GM21619 (cell line): Measurements from ENCODE around the gene INSIG1.

Experiments
- ATAC-seq: cut with Tn5 transposase; IDR thresholded peaks from one replicate; pipeline ENCODE4 v1.9.1; 2021; ENCODE audit not compliant: unreplicated experiment

INSIG1 gene

DNA sequence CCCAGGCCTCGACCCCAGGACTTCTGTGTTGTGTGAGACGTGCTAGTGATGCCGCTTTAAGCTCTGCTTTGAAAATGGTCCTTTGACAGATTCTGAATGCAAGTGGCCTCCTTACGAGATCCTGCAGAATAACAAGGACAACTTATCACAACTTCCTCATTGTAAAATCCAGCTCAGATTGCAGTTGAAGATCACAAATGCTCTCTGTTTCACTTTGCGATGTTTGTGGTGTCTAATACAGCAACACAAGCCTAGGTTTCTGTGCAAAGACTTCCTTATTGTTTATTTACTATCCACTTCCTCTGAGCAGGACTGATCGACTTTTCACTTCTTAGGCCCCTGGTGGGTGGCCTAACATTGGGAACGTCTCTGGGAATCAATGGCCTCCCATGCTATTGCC, 31.7 kb upstream of the INSIG1 start:
- no peak for ATAC-seq

DNA sequence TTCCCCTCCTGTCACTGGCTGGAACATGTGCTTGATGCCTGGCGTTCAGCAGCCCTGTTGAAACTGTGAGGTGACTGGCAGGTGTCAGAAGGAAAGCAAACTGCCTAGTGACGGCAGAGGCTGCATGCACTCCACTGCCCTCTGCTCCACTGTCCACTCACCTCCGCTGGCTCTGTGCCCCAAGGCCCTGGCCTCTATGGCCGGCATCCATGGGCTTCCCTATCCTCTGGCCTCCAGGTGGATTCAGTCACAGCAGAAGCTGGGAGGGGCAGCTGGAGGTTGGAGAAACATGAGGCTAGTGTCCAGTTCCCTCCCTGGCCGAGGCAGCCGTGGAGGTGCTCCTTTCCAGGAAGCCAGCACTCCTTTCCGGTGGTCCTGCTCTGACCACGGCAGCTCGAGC, 31.2 kb upstream of the INSIG1 start:
- ATAC-seq, result no peak

- no peak for ATAC-seq
These were observed 30.7 kb upstream of the INSIG1 start for GRCh38 chr7:155267023-155267422.

DNA sequence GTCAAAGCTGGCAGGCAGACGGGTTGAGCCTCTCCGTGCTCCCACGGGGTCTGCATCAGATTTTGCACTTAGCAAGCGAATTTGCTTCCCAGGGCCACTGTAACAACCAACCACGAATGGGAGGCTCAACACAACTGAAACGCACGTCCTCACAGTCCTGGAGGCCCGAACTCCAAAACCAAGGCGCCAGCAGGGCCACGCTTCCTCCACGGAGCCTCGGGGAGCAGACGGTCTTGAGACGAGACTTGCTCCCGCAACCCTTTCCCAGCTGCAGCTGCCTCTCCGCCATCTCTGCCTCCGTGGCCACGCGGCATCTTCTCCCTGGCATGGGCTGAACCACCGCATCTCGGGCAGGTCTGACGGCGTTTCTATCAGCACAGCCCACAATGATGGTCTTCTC, 30.2 kb upstream of the INSIG1 start:
- ATAC-seq, result no peak

GRCh38 chr7:155268211-155268610, 29.5 kb upstream of the INSIG1 start:
- no peak for ATAC-seq

DNA sequence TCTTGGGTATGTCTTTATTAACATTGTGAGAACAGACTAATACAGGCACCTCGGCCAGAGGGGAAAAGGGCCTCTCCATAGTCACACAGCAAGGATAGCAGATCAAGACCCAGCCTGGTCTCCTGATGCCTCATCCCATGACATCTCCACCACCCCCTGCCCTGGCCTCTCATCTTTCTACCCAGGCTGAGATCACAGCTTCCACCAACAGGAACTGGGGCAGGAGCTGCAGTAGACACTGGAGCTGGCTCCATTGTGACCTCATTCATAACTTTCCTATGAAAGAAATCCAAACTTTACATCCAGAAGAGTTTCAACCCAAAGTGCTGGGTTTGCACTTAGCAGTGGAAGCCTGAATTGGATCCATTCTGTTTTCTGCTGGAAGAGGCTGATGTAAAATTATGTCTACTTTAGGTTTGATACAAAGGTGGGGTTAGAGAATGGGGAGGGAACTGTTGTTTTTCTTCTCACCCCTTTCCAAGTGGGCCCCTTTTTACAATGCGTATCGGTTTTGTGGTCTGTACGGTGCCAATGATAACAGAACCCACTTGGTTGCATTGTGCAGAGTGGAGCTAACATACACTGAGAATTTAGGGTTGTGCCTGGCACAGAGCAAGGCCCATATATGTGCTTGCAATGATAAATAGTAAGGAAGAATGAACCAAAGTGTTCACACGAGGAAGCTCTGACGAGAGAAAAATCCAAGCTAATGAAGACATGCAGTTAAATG, 28.6 kb upstream of the INSIG1 start:
- ATAC-seq, result no peak

DNA sequence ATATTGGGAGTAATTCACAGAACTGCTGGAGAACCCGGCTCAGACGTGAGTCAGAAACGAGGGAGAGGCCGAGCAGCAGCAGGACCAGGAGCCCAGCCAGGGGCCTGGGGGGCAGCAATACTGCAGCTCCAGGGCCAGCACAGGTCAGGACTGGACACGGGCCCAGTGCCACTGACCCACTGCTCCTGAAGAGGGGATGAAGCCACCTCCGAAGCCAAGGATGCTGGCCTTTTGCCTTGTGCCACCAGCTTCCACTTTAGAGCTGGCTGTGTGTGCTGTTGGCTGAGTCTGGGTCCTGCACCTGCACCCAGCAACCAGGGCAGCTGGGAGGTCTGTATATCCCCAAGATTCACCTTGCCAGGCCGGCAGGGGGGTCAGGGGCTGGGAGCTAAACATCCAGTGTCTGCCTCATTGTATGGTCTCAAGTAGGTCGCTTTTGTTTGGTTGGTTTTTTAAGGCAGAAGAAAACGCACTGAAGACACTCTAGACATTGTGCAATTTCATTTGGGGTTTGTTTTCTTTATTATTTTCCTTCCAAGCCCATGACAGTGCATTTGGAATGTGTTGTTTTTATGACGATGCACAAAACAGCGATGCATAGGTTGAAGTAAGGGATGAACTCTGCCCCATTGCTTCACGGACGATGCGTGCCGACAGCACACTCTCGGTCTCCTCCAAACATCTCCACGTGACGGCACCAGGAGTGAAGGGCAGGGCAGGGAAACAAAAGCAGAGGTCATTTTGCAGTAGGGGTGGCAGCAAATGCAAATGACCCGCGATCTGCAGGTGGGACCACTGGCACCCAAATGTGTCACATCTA, 27.7 kb upstream of the INSIG1 start:
- ATAC-seq, result no peak

DNA sequence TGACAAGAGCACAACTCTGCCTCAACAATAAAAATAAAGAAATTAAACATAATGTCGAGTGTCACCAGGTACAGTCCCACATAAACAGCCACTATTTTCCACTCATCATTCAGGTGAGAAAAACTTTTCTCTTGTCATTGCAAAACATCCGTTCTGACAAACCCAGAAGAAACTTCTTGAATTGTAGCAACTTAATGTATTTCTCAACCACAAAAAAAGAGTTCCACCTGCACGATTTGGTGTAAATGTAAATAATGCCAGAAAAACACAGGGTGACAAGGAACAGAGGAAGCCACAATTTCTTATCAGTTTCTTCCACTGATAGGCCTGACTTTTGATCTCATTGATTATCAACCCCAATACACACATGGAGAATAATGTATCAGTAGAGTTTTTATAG, 26.8 kb upstream of the INSIG1 start:
- ATAC-seq, result no peak

DNA sequence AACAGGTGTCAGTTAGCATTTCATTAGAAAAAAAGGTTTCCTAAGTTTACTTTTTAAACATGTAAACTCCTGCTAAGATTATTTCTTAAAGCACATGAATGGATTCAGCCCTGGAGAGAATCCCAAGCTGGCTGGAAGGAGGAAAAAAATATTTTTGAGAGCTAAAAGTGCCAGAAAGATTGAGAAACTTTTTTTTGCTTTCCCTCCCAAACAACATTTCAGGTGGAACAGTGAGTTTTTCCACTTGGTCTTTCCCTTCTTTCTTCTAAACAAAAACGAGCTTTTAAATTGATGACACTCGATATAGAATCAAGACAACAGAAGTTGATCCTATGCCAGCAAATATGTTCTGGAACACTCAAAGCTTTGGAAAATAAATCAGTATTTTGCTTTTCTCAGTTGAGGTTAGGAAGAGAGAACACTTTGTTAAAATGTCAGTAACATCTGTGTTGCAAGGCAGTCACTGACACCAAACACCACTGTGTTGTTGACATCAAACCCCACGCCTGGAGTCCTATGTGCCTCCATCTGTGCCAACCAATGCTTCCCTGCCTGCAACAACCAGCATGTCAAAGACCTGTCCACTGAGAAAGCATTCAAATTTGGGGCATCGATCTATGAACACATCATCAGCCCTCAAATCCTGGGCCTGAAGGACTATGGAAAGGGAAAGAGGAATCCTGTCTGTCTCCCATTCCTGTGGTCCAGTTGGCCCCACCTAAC, 22.9 kb upstream of the INSIG1 start:
- no peak for ATAC-seq

GRCh38 chr7:155276042-155276799, 21.5 kb upstream of the INSIG1 start:
- ATAC-seq, result no peak

DNA sequence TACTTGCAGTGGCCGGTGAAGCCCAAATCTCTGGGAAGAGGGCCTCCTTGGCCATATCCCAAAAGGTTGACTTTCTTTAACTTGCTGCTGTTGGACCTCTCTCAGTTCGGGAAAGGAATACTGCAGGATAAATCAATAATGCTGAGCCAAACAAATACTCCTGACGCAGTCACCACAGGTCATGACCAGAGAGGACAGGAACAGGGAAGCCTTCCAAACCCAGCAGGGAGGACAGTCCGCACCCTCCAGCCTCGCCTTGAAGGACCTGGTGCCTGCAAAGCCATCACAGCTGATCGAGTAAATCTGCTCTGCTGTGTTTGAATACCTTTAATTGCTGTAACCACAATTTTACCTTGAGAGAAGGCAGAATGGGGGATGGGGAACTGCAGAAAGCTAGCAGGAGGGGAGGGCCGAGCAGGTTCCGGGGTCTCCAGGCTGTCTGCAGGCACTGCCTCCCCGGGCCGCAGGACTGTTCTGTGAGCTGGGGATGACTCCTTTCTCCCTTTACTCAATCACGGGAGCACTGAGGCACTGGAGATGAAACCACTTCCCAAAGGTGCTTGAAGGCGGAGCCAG, 20.8 kb upstream of the INSIG1 start:
- ATAC-seq, result no peak

DNA sequence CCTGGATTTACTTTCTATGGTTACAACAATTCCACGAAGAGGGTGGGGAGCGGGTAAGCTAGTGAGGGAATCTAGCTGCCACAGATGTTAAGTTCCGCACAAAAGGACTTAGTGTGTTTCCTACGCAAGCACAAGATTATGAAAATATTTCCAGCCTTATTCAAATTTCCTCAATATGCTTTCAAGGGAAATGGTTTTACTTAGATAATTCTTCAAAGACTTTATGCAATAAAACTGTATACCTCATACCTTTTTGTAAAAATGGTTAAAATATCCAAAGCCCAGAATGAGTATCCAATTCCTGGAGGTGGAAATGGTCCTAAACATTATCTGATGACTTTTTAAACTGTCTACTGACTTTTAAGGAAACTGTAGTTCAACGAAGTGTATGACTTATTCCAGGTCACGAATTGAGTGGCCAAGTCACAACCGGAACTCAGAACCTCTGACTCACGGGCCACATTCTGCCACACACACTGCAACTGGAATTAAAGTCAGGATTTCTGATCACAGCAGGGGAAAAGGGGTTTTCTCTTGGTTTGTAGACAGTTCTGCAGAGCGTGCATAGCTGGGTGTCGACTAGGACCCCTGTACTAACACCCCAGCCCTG, 20.2 kb upstream of the INSIG1 start:
- no peak for ATAC-seq

DNA sequence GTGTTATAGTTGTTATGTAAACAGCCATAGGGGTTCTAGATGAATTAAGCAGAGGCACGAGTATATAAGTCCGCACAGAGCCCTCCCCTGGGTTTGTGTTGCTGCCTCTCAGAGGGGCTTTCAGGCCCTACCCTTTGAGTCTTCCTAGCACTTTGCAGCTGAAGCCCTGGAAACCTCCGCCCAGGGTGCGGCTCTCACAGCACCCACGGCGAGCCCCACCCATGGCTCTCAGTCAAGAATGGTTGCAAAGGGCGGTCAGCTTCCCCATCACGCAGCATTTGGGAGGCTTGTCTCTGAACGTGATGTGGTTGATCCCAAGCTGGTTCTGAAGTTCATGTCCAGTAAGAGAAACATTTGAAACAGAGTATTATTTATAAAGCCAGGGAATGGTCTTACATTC, 18.8 kb upstream of the INSIG1 start:
- ATAC-seq, result no peak

DNA sequence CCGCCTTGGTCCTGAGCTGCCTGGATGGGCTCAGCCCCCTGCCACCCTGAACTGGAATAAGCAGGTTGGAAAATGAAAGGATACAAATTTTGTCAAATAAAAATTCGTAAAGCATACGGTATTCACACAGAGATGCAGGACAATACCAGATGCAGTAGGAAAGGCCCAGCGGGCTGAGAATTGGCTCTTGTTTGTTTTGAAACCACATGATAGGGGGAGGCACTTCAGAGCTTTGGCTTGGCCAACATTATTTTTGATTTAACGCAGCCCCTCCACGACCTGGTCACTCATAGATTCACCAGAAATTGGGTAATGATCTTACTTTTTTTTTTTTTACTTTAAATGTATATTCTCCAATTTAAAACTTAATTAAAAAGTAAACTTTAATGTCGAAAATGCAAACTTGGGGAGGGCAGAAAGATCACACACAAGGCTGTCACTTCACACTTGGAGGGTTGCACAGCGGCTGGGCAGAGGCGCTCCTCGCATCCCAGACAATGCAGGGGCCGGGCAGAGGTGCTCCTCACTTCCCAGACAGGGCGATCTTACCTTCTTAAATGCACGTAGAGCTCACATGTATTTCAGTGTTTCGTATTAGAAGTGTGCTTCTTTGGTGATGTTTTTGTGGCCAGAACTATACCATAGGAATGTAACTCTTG, 17.8 kb upstream of the INSIG1 start:
- ATAC-seq, result no peak

- ATAC-seq, result no peak
These were observed 17.0 kb upstream of the INSIG1 start for GRCh38 chr7:155280446-155281397.

- ATAC-seq, result no peak
These were observed 16.2 kb upstream of the INSIG1 start for GRCh38 chr7:155281398-155281969.

- ATAC-seq, result no peak
These were observed 15.0 kb upstream of the INSIG1 start for GRCh38 chr7:155282671-155283070.

- ATAC-seq, result peak; percentile 92
These were observed 14.0 kb upstream of the INSIG1 start for GRCh38 chr7:155283565-155284194.
